Mammary epithelial cell (primary cell): ENCODE data around the gene FAM53B.

Experiments
- EZH2 ChIP-seq: IDR thresholded peaks from 2 replicates; pipeline ENCODE4 v1.6.1; 2012; ENCODE audit warnings: low read length, inconsistent platforms, borderline replicate concordance
- TF ChIP-seq, protein P1 (sequence below), 2 donors: IDR thresholded peaks in 1 of 2; conservative IDR thresholded peaks in 1 of 2; 2 replicates each; pipeline ENCODE4 v1.5.1; 2011 to 2012; ENCODE audit warnings: inconsistent platforms in 2 of 2, low read length in 2 of 2, mild to moderate bottlenecking in 2 of 2, control low read depth in 1 of 2, low read depth in 1 of 2; ENCODE audit not compliant: insufficient read depth in 1 of 2; ENCODE audit errors: extremely low read depth in 1 of 2

DNA sequence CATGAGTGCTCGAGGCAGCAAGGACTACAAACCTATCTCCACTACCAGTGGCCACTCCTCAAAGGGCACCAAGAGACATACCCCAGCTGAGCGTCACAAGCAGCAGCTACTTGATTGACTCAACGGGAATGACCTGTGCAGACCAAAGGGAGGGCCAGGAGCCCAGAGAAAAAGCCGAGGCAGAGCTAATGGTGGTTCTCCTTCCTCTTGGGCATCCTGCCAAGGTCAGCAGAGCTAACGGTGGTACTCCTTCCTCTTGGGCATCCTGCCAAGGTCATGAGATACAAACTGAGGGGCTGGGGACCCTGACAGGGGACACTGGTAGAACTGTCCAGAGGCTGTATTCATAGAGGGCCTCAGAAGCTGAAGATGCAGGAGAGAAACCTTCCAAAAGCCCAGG, 60.4 kb downstream of the FAM53B start:
- TF ChIP-seq, protein P1, sequence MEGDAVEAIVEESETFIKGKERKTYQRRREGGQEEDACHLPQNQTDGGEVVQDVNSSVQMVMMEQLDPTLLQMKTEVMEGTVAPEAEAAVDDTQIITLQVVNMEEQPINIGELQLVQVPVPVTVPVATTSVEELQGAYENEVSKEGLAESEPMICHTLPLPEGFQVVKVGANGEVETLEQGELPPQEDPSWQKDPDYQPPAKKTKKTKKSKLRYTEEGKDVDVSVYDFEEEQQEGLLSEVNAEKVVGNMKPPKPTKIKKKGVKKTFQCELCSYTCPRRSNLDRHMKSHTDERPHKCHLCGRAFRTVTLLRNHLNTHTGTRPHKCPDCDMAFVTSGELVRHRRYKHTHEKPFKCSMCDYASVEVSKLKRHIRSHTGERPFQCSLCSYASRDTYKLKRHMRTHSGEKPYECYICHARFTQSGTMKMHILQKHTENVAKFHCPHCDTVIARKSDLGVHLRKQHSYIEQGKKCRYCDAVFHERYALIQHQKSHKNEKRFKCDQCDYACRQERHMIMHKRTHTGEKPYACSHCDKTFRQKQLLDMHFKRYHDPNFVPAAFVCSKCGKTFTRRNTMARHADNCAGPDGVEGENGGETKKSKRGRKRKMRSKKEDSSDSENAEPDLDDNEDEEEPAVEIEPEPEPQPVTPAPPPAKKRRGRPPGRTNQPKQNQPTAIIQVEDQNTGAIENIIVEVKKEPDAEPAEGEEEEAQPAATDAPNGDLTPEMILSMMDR (conservative IDR thresholded peaks at IDR 0.05 in 1 of 2, IDR thresholded peaks at IDR 0.05 in 1 of 2; ENCODE audit: extremely low read depth in 1 of 2, insufficient read depth in 1 of 2, low read depth in 1 of 2, low read length in 2 of 2): no peak
- TF ChIP-seq EZH2: no peak
